ENCODE results near the gene GAS7.

Gene GAS7

GRCh38 chr17:10200016-10200415 is 1.6 kb upstream of the GAS7 start:
- Histone ChIP-seq H3K4me1 (ENCODE audit: insufficient read depth, low read length, severe bottlenecking) (no peaks in the 10 kb centered on the region), H3K9ac (ENCODE audit: low read length) (no peak overlapping the region), H3K4me2 (ENCODE audit: low read length) (no peak overlapping the region), H3K79me2 (ENCODE audit: insufficient read depth, low read length) (no peaks in the 10 kb centered on the region), H3K27ac (ENCODE audit: low read depth, low read length, poor library complexity, severe bottlenecking) (no peak overlapping the region), H3K36me3 (ENCODE audit: insufficient read depth, low read length) (no peaks in the 10 kb centered on the region), H2AFZ (ENCODE audit: low read length) (no peak overlapping the region), H3K27me3 (ENCODE audit: insufficient read depth, low read length) (no peaks in the 10 kb centered on the region), H3K4me3 (ENCODE audit: low read depth, low read length, poor library complexity, severe bottlenecking) (no peak overlapping the region), H3K9me2 (ENCODE audit: low read depth, low read length) (no peaks in the 10 kb centered on the region), H4K20me1 (ENCODE audit: insufficient read depth, low read length) (no peaks in the 10 kb centered on the region), H3F3A (ENCODE audit: insufficient read depth, low read length) (no peaks in the 10 kb centered on the region), H3K9me3 (ENCODE audit: low read length) (peaks cover 4% of the 10 kb centered on the region; the same call in 1 of the 2 replicates)
- TF ChIP-seq, protein P1, sequence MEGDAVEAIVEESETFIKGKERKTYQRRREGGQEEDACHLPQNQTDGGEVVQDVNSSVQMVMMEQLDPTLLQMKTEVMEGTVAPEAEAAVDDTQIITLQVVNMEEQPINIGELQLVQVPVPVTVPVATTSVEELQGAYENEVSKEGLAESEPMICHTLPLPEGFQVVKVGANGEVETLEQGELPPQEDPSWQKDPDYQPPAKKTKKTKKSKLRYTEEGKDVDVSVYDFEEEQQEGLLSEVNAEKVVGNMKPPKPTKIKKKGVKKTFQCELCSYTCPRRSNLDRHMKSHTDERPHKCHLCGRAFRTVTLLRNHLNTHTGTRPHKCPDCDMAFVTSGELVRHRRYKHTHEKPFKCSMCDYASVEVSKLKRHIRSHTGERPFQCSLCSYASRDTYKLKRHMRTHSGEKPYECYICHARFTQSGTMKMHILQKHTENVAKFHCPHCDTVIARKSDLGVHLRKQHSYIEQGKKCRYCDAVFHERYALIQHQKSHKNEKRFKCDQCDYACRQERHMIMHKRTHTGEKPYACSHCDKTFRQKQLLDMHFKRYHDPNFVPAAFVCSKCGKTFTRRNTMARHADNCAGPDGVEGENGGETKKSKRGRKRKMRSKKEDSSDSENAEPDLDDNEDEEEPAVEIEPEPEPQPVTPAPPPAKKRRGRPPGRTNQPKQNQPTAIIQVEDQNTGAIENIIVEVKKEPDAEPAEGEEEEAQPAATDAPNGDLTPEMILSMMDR (IDR thresholded peaks at IDR 0.05; ENCODE audit: low read length), result no peak
- TF ChIP-seq EZH2 (IDR thresholded peaks at IDR 0.05; ENCODE audit: borderline replicate concordance, low read length), result no peak

DNA sequence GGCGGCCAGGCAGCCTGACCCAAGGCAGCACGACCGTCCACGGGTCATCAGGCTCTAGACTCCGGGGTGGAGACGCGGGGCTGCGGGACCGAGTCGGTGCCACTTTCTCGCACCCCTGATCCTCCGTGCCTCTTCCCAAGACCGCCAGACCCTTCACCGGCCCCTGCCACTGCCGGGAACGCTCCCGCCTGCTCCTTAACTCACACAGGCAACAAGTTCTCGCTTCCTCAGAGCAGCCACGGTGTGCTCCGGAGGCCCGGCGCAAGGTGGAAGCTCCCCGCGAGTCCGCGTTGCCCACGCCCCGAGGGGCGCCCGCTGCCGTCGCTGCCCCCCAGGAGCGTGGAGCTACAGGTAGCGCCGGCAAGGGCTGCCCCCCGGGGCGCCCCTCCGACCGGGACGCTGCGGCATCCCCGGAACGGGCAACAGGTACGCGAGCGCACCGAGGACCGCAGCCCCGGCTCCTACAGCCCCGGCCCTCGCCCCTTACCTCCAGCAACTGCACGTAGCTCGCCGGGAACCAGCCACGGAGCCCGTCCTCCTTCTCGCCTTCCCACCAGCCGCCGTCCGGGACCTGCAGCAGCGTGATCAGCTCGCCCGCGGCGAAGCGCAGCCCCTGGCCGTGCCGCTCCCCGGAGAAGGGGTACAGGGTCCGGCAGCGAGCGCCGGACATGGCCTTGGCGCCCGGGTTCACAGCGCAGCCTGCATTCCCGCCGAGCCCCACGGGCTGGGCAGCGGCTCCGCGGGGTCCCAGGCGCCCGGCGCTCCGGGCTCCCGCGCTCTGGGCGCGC is 491 bp downstream of the GAS7 start:
- Histone ChIP-seq H2AFZ (ENCODE audit: low read length) (no peak overlapping the region), H3K36me3 (ENCODE audit: insufficient read depth, low read length) (no peaks in the 10 kb centered on the region; the same call in 1 of the 2 replicates), H3K4me3 (ENCODE audit: low read depth, low read length, poor library complexity, severe bottlenecking) (no peak overlapping the region), H3K27me3 (ENCODE audit: insufficient read depth, low read length) (no peaks in the 10 kb centered on the region), H3F3A (ENCODE audit: insufficient read depth, low read length) (no peaks in the 10 kb centered on the region), H3K4me2 (ENCODE audit: low read length) (no peak overlapping the region), H3K9me2 (ENCODE audit: low read depth, low read length) (no peaks in the 10 kb centered on the region), H3K79me2 (ENCODE audit: insufficient read depth, low read length) (no peaks in the 10 kb centered on the region), H3K27ac (ENCODE audit: low read depth, low read length, poor library complexity, severe bottlenecking) (no peak overlapping the region), H3K4me1 (ENCODE audit: insufficient read depth, low read length, severe bottlenecking) (no peaks in the 10 kb centered on the region), H3K9ac (ENCODE audit: low read length) (no peak overlapping the region), H4K20me1 (ENCODE audit: insufficient read depth, low read length) (no peaks in the 10 kb centered on the region), H3K9me3 (ENCODE audit: low read length) (no peaks in the 10 kb centered on the region)
- TF ChIP-seq, protein P1 (IDR thresholded peaks at IDR 0.05; ENCODE audit: low read length), result no peak
- TF ChIP-seq EZH2 (IDR thresholded peaks at IDR 0.05; ENCODE audit: borderline replicate concordance, low read length), result no peak

DNA sequence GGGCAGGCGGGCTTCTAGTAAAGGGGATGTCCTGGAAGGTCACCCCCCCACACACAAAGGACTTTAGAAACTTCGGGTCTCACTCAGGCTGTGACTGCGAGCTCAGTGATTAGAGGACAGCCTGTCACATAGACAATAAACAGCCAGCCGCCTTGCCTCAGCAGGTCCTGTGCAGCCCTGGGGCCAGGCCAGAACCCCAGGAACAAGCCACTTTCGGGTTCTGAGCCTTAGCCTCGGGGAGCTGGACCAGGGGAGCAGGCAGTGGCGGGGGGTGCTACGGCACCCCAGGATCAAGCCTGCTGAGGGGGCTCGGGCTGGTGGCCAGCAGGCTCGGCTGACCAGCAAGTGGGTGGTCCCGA is 1.1 kb downstream of the GAS7 start:
- H3K79me2 ChIP-seq (ENCODE audit: insufficient read depth, low read length), result no peaks in the 10 kb centered on the region
- no peaks in the 10 kb centered on the region for H3K9me3 ChIP-seq (ENCODE audit: low read length)
- no peak overlapping the region for H3K9ac ChIP-seq (ENCODE audit: low read length)
- no peak overlapping the region for H3K27ac ChIP-seq (ENCODE audit: low read depth, low read length, poor library complexity, severe bottlenecking)
- no peaks in the 10 kb centered on the region for H4K20me1 ChIP-seq (ENCODE audit: insufficient read depth, low read length)
- no peak overlapping the region for H3K4me3 ChIP-seq (ENCODE audit: low read depth, low read length, poor library complexity, severe bottlenecking)
- H3K4me1 ChIP-seq (ENCODE audit: insufficient read depth, low read length, severe bottlenecking), result no peaks in the 10 kb centered on the region
- no peaks in the 10 kb centered on the region for H3K9me2 ChIP-seq (ENCODE audit: low read depth, low read length)
- H3F3A ChIP-seq (ENCODE audit: insufficient read depth, low read length), result no peaks in the 10 kb centered on the region
- H3K27me3 ChIP-seq (ENCODE audit: insufficient read depth, low read length), result no peaks in the 10 kb centered on the region
- no peak overlapping the region for H3K4me2 ChIP-seq (ENCODE audit: low read length)
- no peaks in the 10 kb centered on the region; the same call in 1 of the 2 replicates for H3K36me3 ChIP-seq (ENCODE audit: insufficient read depth, low read length)
- H2AFZ ChIP-seq (ENCODE audit: low read length), result no peak overlapping the region
- TF ChIP-seq EZH2 (IDR thresholded peaks at IDR 0.05; ENCODE audit: borderline replicate concordance, low read length), result no peak
- TF ChIP-seq, protein P1 (IDR thresholded peaks at IDR 0.05; ENCODE audit: low read length), result no peak
